GM23248 (cell line): ENCODE results near the gene AMZ2. TPM values are rescaled to one million over a fixed set of nuclear protein-coding genes. Genes with fewer than 3 reads are reported as not detected.
"Not testable (repeated sequence)": the region's sequence is repeated elsewhere in the genome, so short reads cannot be mapped to it uniquely, and the experiment has no call there.

ENCODE experiments used
- DNase-seq: peaks from one replicate; pipeline ENCODE4 v3.0.0-alpha.2; 2015
- H2AFZ ChIP-seq: fragments of 200-600 bp; sonication (generic); 2 replicates; pipeline ENCODE4 v1.6.1; 2016; ENCODE audit warnings: antibody characterized with exemption
- H3F3A ChIP-seq: fragments of 200-600 bp; sonication (generic); 2 replicates; pipeline ENCODE4 v1.6.1; 2016; ENCODE audit warnings: mild to moderate bottlenecking, antibody characterized with exemption, mixed run types; ENCODE audit not compliant: insufficient read depth
- H3K27ac ChIP-seq: fragments of 200-600 bp; sonication (generic); 2 replicates; pipeline ENCODE4 v1.5.1; 2016; ENCODE audit warnings: mild to moderate bottlenecking
- H3K27me3 ChIP-seq: fragments of 200-600 bp; sonication (generic); replicated peaks from 2 replicates; pipeline ENCODE4 v1.6.1; 2016; ENCODE audit warnings: mild to moderate bottlenecking; ENCODE audit not compliant: insufficient read depth
- H3K36me3 ChIP-seq: fragments of 200-600 bp; sonication (generic); 2 replicates; pipeline ENCODE4 v1.6.1; 2016; ENCODE audit warnings: low read depth, mild to moderate bottlenecking
- H3K4me1 ChIP-seq: fragments of 200-600 bp; sonication (generic); 2 replicates; pipeline ENCODE4 v1.6.1; 2016; ENCODE audit warnings: mild to moderate bottlenecking; ENCODE audit not compliant: insufficient read depth
- H3K4me2 ChIP-seq: fragments of 200-600 bp; sonication (generic); one replicate; pipeline ENCODE4 v1.6.1; 2016; ENCODE audit warnings: mild to moderate bottlenecking; ENCODE audit not compliant: unreplicated experiment
- H3K4me3 ChIP-seq: fragments of 200-600 bp; sonication (generic); 2 replicates; pipeline ENCODE4 v1.5.1; 2016; ENCODE audit warnings: mild to moderate bottlenecking
- H3K79me2 ChIP-seq: fragments of 200-600 bp; sonication (generic); 2 replicates; pipeline ENCODE4 v1.6.1; 2016; ENCODE audit warnings: mild to moderate bottlenecking; ENCODE audit not compliant: insufficient read depth
- H3K9ac ChIP-seq: fragments of 200-600 bp; sonication (generic); 2 replicates; pipeline ENCODE4 v1.6.1; 2016; ENCODE audit warnings: mild to moderate bottlenecking
- H3K9me2 ChIP-seq: fragments of 200-600 bp; sonication (generic); 2 replicates; pipeline ENCODE4 v1.6.1; 2016; ENCODE audit warnings: mixed run types, mild to moderate bottlenecking, moderate library complexity; ENCODE audit not compliant: insufficient read depth
- H3K9me3 ChIP-seq: fragments of 200-600 bp; sonication (generic); one replicate; pipeline ENCODE4 v1.6.1; 2017; ENCODE audit warnings: low read depth
- H4K20me1 ChIP-seq: fragments of 200-600 bp; sonication (generic); 2 replicates; pipeline ENCODE4 v1.6.0; 2016; ENCODE audit not compliant: insufficient read depth
- EZH2 ChIP-seq: fragments of 200-600 bp; sonication (generic); IDR thresholded peaks from 2 replicates; pipeline ENCODE4 v1.6.1; 2018; ENCODE audit warnings: antibody characterized with exemption, mild to moderate bottlenecking; ENCODE audit not compliant: insufficient read depth, poor library complexity, severe bottlenecking
- EZH2phosphoT487 ChIP-seq: fragments of 200-600 bp; sonication (generic); IDR thresholded peaks from 2 replicates; pipeline ENCODE4 v1.6.1; 2018; ENCODE audit warnings: antibody characterized with exemption, moderate library complexity, mild to moderate bottlenecking, low read depth; ENCODE audit not compliant: insufficient read depth
- WGBS, 2 experiments: methylation state at CpG; one replicate each; pipeline ENCODE4 v1.1.6; 2015 to 2017; ENCODE audit warnings: low lambda C conversion rate in 2 of 2, low coverage in 1 of 2; ENCODE audit errors: missing lambda C conversion rate in 2 of 2; 5-methylcytosine and 5-hydroxymethylcytosine counted together
- in situ Hi-C: fragments of 300-500 bp; cut with MboI; formaldehyde crosslinking; loops from 2 replicates; pipeline ENCODE4 v1.15.0; 2020
- polyA plus RNA-seq: library from polyadenylated mRNA; unstranded; fragments of >200 nt; fragmentation: Nextera tagmentation; extraction: Ambion mirVana; gene quantifications from 2 replicates; pipeline ENCODE4 v1.2.1, GENCODE V29; 2016
- total RNA-seq: library from RNA; depleted of rRNA; stranded (reverse); fragments of >200 nt; shearing (Covaris generic); gene quantifications from 2 replicates; pipeline ENCODE4 v1.2.3, GENCODE V29; 2014

The AMZ2 gene
- total and polyA plus RNA-seq, 2 experiments from 2014 or later, result 96.7 to 117 TPM

GRCh38 chr17:68229619-68230018 is 18.2 kb upstream of the AMZ2 start:
- no peak overlapping the region for H3K4me3 ChIP-seq
- H3K9me2 ChIP-seq, result no peaks in the 10 kb centered on the region
- no peaks in the 10 kb centered on the region for H3K27me3 ChIP-seq
- H4K20me1 ChIP-seq, result no peaks in the 10 kb centered on the region
- no peaks in the 10 kb centered on the region for H3K79me2 ChIP-seq
- no peak for DNase-seq
- H3F3A ChIP-seq, result peaks cover 11% of the 10 kb centered on the region; the same call in 1 of the 2 replicates
- H3K4me1 ChIP-seq, result peaks cover 2% of the 10 kb centered on the region; the same call in 1 of the 2 replicates
- in situ Hi-C loops, result no loop called here
- H3K27ac ChIP-seq, result no peak overlapping the region
- H2AFZ ChIP-seq, result no peak overlapping the region
- TF ChIP-seq EZH2, result no peak
- no peak for TF ChIP-seq EZH2phosphoT487
- H3K36me3 ChIP-seq, result no peaks in the 10 kb centered on the region
- no peaks in the 10 kb centered on the region for H3K9me3 ChIP-seq
- H3K9ac ChIP-seq, result no peak overlapping the region
- H3K4me2 ChIP-seq, result no peak overlapping the region
- 85 to 91% methylated on average over 8 of the region's 8 CpGs for WGBS, 2 experiments

GRCh38 chr17:68231131-68231530 is 16.7 kb upstream of the AMZ2 start:
- DNase-seq, H3K4me2 ChIP-seq, H2AFZ ChIP-seq, H3K4me1 ChIP-seq, H3K4me3 ChIP-seq, H3K9me2 ChIP-seq, H4K20me1 ChIP-seq, H3K27me3 ChIP-seq, H3K9ac ChIP-seq, H3K36me3 ChIP-seq, H3K79me2 ChIP-seq, H3K9me3 ChIP-seq, in situ Hi-C loops, H3K27ac ChIP-seq: not testable (repeated sequence)
- 91 to 96% methylated on average over 4 of the region's 4 CpGs for WGBS, 2 experiments
- H3F3A ChIP-seq, result peaks cover 20% of the 10 kb centered on the region; the same call in 1 of the 2 replicates

GRCh38 chr17:68231541-68231940 is 16.3 kb upstream of the AMZ2 start:
- no peak for DNase-seq
- Histone ChIP-seq H3K27me3 (no peaks in the 10 kb centered on the region), H3K36me3 (no peaks in the 10 kb centered on the region), H3F3A (peaks cover 20% of the 10 kb centered on the region; the same call in 1 of the 2 replicates), H3K79me2 (no peaks in the 10 kb centered on the region), H3K4me3 (no peak overlapping the region), H4K20me1 (no peaks in the 10 kb centered on the region), H3K9ac (no peak overlapping the region), H3K4me2 (no peak overlapping the region), H3K27ac (no peak overlapping the region), H2AFZ (no peak overlapping the region), H3K9me3 (no peaks in the 10 kb centered on the region), H3K4me1 (peaks cover 9% of the 10 kb centered on the region; the same call in 1 of the 2 replicates), H3K9me2 (no peaks in the 10 kb centered on the region)
- no peak for TF ChIP-seq EZH2phosphoT487
- TF ChIP-seq EZH2, result no peak
- WGBS, 2 experiments, result 100% methylated on average over 1 of the region's 1 CpG; no CpG with 5 or more reads in 1 of the 2 experiments
- in situ Hi-C loops, result no loop called here

DNA sequence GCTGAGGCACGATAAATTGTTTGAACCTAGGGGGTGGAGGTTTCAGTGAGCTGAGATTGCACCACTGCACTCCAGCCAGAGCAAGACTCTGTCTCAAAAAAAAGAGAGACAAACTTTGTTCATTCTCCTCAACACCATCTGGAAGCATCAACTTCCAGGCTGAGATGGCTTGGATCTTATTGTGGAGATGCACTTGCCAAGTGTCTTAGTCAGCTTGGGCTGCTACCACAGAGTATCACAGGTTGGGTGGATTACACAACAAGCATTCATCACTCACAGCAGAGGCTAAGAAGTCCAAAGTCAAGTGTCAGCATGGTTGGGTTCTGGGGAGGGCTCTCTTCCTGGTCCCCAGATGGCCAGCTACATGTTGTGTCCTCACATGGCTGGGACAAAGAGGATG is 15.1 kb upstream of the AMZ2 start:
- WGBS, 2 experiments, result 17 to 31% methylated on average over 1 of the region's 1 CpG
- H2AFZ ChIP-seq, H3K79me2 ChIP-seq, in situ Hi-C loops, H4K20me1 ChIP-seq, H3K36me3 ChIP-seq, H3K9ac ChIP-seq, H3K4me3 ChIP-seq, H3K9me3 ChIP-seq, H3K9me2 ChIP-seq, H3K4me1 ChIP-seq, H3K27me3 ChIP-seq: not testable (repeated sequence)
- DNase-seq, result peak; percentile 82
- H3K27ac ChIP-seq, result peak overlapping the region; percentile 32
- H3F3A ChIP-seq, result peaks cover 20% of the 10 kb centered on the region; the same call in 1 of the 2 replicates
- H3K4me2 ChIP-seq, result peak overlapping the region; percentile 24

GRCh38 chr17:68234726-68235335 is 13.0 kb upstream of the AMZ2 start:
- H4K20me1 ChIP-seq, H3K27me3 ChIP-seq, H3K36me3 ChIP-seq, in situ Hi-C loops, H3K79me2 ChIP-seq, H3K4me1 ChIP-seq, H3K9me3 ChIP-seq, H3K9me2 ChIP-seq, H3K4me3 ChIP-seq: not testable (repeated sequence)
- DNase-seq, result peak; percentile 92
- Histone ChIP-seq H3K27ac (peak overlapping the region; percentile 71), H3K9ac (0 out of 2 replicates have a peak overlapping the region, but pooled peaks have one; percentile 37), H2AFZ (peak overlapping the region; percentile 66), H3K4me2 (peak overlapping the region; percentile 27), H3F3A (peaks cover 20% of the 10 kb centered on the region; the same call in 1 of the 2 replicates)
- WGBS, 2 experiments, result 60 to 62% methylated on average over 12 of the region's 12 CpGs

DNA sequence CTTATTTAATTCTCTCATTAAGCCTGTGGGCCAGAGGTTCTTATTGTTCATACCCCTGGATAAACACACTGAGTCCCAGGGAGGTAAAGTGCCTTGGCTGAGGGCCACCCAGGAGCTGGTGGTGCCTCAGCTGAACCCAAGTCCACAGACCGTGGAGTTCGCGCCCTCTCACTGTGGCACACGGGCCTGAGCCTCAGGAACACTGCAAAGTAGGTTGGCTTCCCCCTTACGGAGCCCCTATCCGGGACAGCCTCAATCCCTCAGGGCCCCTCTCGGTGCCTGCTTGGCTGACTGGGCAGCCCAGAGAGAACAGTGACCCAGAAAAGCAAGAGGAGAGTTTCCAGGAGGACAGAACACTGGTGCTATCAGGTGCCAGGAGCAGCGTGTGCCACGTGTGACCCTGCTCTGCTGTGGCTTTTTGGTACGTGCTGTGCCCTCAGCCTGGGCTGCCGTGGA is 12.5 kb upstream of the AMZ2 start:
- DNase-seq, H3K36me3 ChIP-seq, in situ Hi-C loops, H3K4me1 ChIP-seq, H3K4me3 ChIP-seq, H3K79me2 ChIP-seq, H3K9me2 ChIP-seq, H4K20me1 ChIP-seq, H3K27me3 ChIP-seq, H3K9me3 ChIP-seq: not testable (repeated sequence)
- peak overlapping the region; percentile 66 for H2AFZ ChIP-seq
- peak overlapping the region; percentile 71 for H3K27ac ChIP-seq
- H3K4me2 ChIP-seq, result peak overlapping the region; percentile 27
- WGBS, 2 experiments, result 81 to 88% methylated on average over 11 of the region's 11 CpGs
- 0 out of 2 replicates have a peak overlapping the region, but pooled peaks have one; percentile 37 for H3K9ac ChIP-seq
- peaks cover 20% of the 10 kb centered on the region; the same call in 1 of the 2 replicates for H3F3A ChIP-seq
